GM12878 (cell line): ENCODE measurements around the gene IFT22. TPM values are rescaled to one million over a fixed set of nuclear protein-coding genes. Genes with fewer than 3 reads are reported as not detected.

Experiments used
- ATAC-seq: fragments of 200-7000 bp; cut with Tn5 transposase; 3 replicates; pipeline ENCODE4 v1.9.1; 2020; ENCODE audit warnings: mild to moderate bottlenecking, moderate library complexity
- BruUV-seq: library from RNA; stranded (reverse); fragments of 400-500 nt; replicated peaks from 2 replicates; lab custom pipeline; 2021; lab: Mats Ljungman, UMichigan
- CTCF ChIA-PET: fragments of 300-600 bp; sonication (Branson Sonifier 250); formaldehyde crosslinking; extraction: SDS; loops from one replicate; lab custom pipeline; 2021; ENCODE audit warnings: inconsistent platforms; lab: Yijun Ruan, JAX
- POLR2A ChIA-PET: fragments of 350-600 bp; formaldehyde crosslinking; extraction: SDS; loops from one replicate; lab custom pipeline; 2021; ENCODE audit warnings: inconsistent platforms; lab: Charles Lee
- RAD21 ChIA-PET: fragments of 300-600 bp; sonication (Branson Sonifier 250); formaldehyde crosslinking; loops from one replicate; lab custom pipeline; 2023; ENCODE audit warnings: antibody characterized with exemption; ENCODE audit not compliant: unreplicated experiment; lab: Charles Lee
- SMC1A ChIA-PET: fragments of 300-600 bp; sonication (Branson Sonifier 250); formaldehyde crosslinking; loops from one replicate; lab custom pipeline; 2023; ENCODE audit not compliant: unreplicated experiment, uncharacterized antibody; lab: Charles Lee
- DNase-seq: peaks from one replicate; pipeline ENCODE4 v3.0.0-alpha.2; 2011; ENCODE audit warnings: low read depth, low spot score
- FAIRE-seq: peaks from 3 replicates; lab custom pipeline; 2011; peaks lifted over from hg19 to GRCh38; lab: Jason Lieb, UNC
- H2AFZ ChIP-seq: 2 replicates; pipeline ENCODE4 v1.6.0; 2011; ENCODE audit warnings: low read depth, low read length, control low read depth; ENCODE audit not compliant: control insufficient read depth
- H3K27ac ChIP-seq: 2 replicates; pipeline ENCODE4 v1.5.1; 2011; ENCODE audit warnings: control low read depth; ENCODE audit not compliant: control insufficient read depth, insufficient read depth
- H3K27me3 ChIP-seq, 2 experiments: replicated peaks in 1 of 2; 2 replicates each; pipeline versions ENCODE4 v1.6.0 to v1.6.1; 2011; ENCODE audit warnings: low read length in 1 of 2; ENCODE audit not compliant: control insufficient read depth in 2 of 2, insufficient read depth in 2 of 2
- H3K36me3 ChIP-seq, 2 experiments: 2 replicates each; pipeline ENCODE4 v1.5.1; 2011; ENCODE audit warnings: low read length in 1 of 2; ENCODE audit not compliant: control insufficient read depth in 2 of 2, insufficient read depth in 2 of 2
- H3K4me1 ChIP-seq: 2 replicates; pipeline ENCODE4 v1.6.1; 2011; ENCODE audit warnings: mild to moderate bottlenecking, low read length, moderate library complexity, mixed read lengths; ENCODE audit not compliant: control insufficient read depth, insufficient read depth
- H3K4me2 ChIP-seq: 2 replicates; pipeline ENCODE4 v1.6.0; 2011; ENCODE audit warnings: control low read depth; ENCODE audit not compliant: control insufficient read depth, insufficient read depth
- H3K4me3 ChIP-seq: fragments of 200-600 bp; sonication (generic); 2 replicates; pipeline ENCODE4 v1.5.1; 2016
- H3K79me2 ChIP-seq: 2 replicates; pipeline ENCODE4 v1.6.0; 2011; ENCODE audit warnings: low read length; ENCODE audit not compliant: control insufficient read depth, insufficient read depth
- H3K9ac ChIP-seq: 2 replicates; pipeline ENCODE4 v1.8.0; 2011; ENCODE audit warnings: low read length, control low read depth, mixed read lengths; ENCODE audit not compliant: control insufficient read depth, insufficient read depth
- H3K9me3 ChIP-seq: replicated peaks from 3 replicates; pipeline ENCODE4 v1.5.1; 2011; ENCODE audit warnings: mild to moderate bottlenecking, low read length; ENCODE audit not compliant: control insufficient read depth, insufficient read depth
- H4K20me1 ChIP-seq: 2 replicates; pipeline ENCODE4 v1.6.0; 2011; ENCODE audit not compliant: control insufficient read depth, insufficient read depth
- BCL11A ChIP-seq: IDR thresholded peaks from 2 replicates; pipeline ENCODE4 v1.6.1; 2011; ENCODE audit warnings: low read depth, low read length
- CBFB ChIP-seq: IDR thresholded peaks from 2 replicates; pipeline ENCODE4 v1.6.1; 2016; ENCODE audit warnings: antibody characterized with exemption, low read depth
- CUX1 ChIP-seq: IDR thresholded peaks from 2 replicates; pipeline ENCODE4 v1.6.1; 2012; ENCODE audit warnings: improper control_type of control experiment, low read depth, low read length; ENCODE audit not compliant: insufficient replicate concordance
- RBBP5 ChIP-seq: fragments of 200-600 bp; sonication (generic); conservative IDR thresholded peaks from 2 replicates; pipeline ENCODE4 v1.6.1; 2016
- ZNF384 ChIP-seq: IDR thresholded peaks from 2 replicates; pipeline ENCODE4 v1.6.1; 2012; ENCODE audit warnings: low read depth, mild to moderate bottlenecking, low read length, improper control_type of control experiment, borderline replicate concordance
- WGBS: methylation state at CpG from one replicate; pipeline ENCODE4 v1.1.6; 2016; ENCODE audit warnings: low lambda C conversion rate; ENCODE audit not compliant: insufficient replicate concordance, insufficient coverage; ENCODE audit errors: missing lambda C conversion rate; 5-methylcytosine and 5-hydroxymethylcytosine counted together
- in situ Hi-C: fragments of 300-500 bp; cut with MboI; formaldehyde crosslinking; loops from 9 replicates; pipeline ENCODE4 v1.14.3; 2018; ENCODE audit warnings: mixed read lengths
- intact Hi-C: fragments of 100-400 bp; cut with micrococcal nuclease; formaldehyde crosslinking; loops from one replicate; pipeline ENCODE4 v1.14.2; 2022; ENCODE audit not compliant: unreplicated experiment
- polyA plus RNA-seq, 11 experiments: library from polyadenylated mRNA; depleted of rRNA in 4 of 11; unstranded in 6 of 11; stranded (reverse) in 5 of 11; fragments of >200 nt; fragmentation: Nextera tagmentation in 4 of 11; fragmentation: Illumina TruSeq in 1 of 11; extraction: Ambion mirVana in 4 of 11; extraction: Trizol in 1 of 11; gene quantifications; 1 replicate in 1 of 11; 2 replicates in 10 of 11; pipeline versions ENCODE4 v1.2.1 to v1.2.3, GENCODE V29; 2011 to 2016; ENCODE audit warnings: inconsistent platforms in 2 of 11, missing spikeins in 2 of 11, low read depth in 1 of 11
- total RNA-seq, 4 experiments: library from RNA; depleted of rRNA in 3 of 4; stranded (reverse); fragments of >200 nt in 3 of 4; fragmentation: Illumina TruSeq in 1 of 4; extraction: Trizol in 1 of 4; gene quantifications; 2 replicates each; pipeline versions ENCODE4 v1.2.1 to v1.2.3, GENCODE V29; 2013 to 2021

IFT22 gene
- total and polyA plus RNA-seq, 10 of the 15 experiments (the other 5 are each of a cell fraction or from before 2014, with no cell fraction given): 10.1 to 25.7 (median 19.0) TPM

- TF ChIP-seq CUX1: no peak
- no peak for TF ChIP-seq RBBP5
Observed at GRCh38 chr7:101306307-101306706, 15.3 kb downstream of the IFT22 start (continued).

- CTCF ChIA-PET: no interaction called here
- H3K36me3 ChIP-seq: no peaks in the 10 kb centered on the region
- H3K4me3 ChIP-seq: no peak overlapping the region
- SMC1A ChIA-PET: no interaction called here
- no TSS peak for BruUV-seq
- in situ Hi-C loops: no loop called here
- RAD21 ChIA-PET: no interaction called here
- intact Hi-C loops: no loop called here
- no peak overlapping the region for H2AFZ ChIP-seq
- TF ChIP-seq CBFB: no peak
- no peak for TF ChIP-seq ZNF384
- no peak for TF ChIP-seq BCL11A
- TF ChIP-seq, all 136 proteins: peak for 0
- no peak overlapping the region for H3K9ac ChIP-seq
- WGBS: 61% methylated on average over 40 of the region's 40 CpGs
- peaks cover 11% of the 10 kb centered on the region; the same call in 2 of the 3 replicates for H3K9me3 ChIP-seq
- no peak overlapping the region for H3K4me2 ChIP-seq
- H3K4me1 ChIP-seq: no peaks in the 10 kb centered on the region
- no peak for DNase-seq
- H3K27ac ChIP-seq: no peak overlapping the region
- no peak for FAIRE-seq
- POLR2A ChIA-PET: no interaction called here
- H4K20me1 ChIP-seq: no peaks in the 10 kb centered on the region
- H3K79me2 ChIP-seq: peaks cover 1% of the 10 kb centered on the region; the same call in 1 of the 2 replicates
- H3K27me3 ChIP-seq: peaks cover 3 to 4% of the 10 kb centered on the region in 2 experiments; a peak in 3 of 4 replicates
- ATAC-seq: no peak
Observed at GRCh38 chr7:101303102-101303701, 18.4 kb downstream of the IFT22 start.
